Activated CD8-positive, alpha-beta memory T cell treated with anti-CD3 and anti-CD28 coated beads, Interleukin-2, amount 50 U/mL, for 4 hours (primary cell): ENCODE data around the gene ZSCAN10.

Experiments
- DNase-seq: peaks from one replicate; pipeline ENCODE4 v3.0.0-alpha.2; 2020

The ZSCAN10 gene

GRCh38 chr16:3101841-3102470, 2.9 kb upstream of the ZSCAN10 start:
- no peak for DNase-seq

GRCh38 chr16:3101018-3101840, 2.1 kb upstream of the ZSCAN10 start:
- DNase-seq: no peak

DNA sequence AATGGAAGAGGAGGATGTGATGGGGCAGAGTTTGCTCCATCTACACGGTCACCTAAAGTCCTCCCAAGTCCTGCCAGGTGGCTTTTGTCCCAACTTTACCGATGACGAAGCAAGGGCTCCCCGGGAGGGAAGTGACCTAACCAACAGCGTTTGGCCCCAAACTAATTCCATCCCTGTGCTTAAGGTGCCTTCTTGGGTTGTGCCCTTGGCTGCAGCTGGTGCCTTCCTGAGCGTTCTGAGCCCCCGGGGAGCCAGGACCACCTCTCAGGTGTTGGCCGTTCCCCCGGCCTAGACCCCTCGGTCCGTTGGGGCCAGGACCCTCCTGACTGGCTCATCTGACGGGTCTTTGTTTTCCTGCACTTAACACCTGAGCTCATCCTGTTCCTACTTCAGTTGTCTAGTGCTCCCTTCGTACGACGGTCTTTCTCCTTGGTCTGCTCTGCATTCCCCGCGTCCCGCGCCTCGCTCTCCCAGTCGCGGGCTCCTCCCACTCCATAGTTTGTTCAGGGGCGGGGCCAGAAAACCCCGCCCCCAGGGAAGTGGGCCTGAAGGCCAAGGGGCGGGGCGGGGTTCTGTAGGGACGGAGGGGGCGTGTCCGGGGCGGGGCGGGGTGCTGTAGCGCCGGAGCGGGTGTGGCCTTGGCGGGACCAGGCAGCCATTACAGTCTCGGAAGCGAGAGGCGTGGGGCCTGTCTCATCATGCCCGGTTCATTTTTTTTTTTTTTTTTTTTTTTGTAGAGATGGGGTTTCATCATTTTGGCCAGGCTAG, 822 bp upstream of the ZSCAN10 start:
- peak; percentile 90 for DNase-seq

DNA sequence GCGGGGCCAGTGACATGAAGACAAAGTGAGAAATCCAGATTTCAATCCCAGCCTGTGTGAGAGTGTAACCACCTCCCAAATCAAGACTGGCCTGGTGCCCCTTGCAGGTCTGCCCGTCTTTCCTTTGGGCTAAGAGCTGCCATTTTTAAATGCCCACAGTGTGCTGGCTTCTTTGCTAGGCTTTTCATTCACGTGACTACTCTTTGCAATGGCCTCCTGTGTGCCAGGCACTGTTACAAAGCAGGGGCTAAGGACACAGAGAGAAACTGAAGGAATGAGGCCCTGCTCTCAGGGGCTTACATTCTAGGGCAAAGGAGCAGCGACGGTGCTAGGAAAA, 269 bp upstream of the ZSCAN10 start:
- DNase-seq: no peak

DNA sequence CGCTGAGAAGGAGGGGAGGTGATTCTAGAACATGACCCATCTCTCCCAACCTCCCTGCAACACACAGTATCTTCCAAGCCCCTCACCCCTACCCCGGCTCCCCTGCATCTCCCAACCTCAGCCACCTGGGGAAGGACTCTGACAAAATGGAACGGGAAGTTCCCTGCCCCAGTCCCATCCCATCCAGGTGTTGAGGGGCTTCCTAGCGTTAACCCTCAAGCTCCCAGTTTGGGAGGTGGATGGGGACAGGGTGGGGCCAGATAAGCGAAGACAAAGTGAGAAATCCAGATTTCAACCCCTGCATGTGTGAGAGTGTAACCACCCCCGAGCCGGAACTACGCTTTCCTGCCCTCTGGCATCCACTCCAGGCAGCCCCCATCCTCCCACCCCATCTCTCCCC, 1.8 kb downstream of the ZSCAN10 start:
- no peak for DNase-seq

GRCh38 chr16:3096362-3096761, 2.7 kb downstream of the ZSCAN10 start:
- no peak for DNase-seq

DNA sequence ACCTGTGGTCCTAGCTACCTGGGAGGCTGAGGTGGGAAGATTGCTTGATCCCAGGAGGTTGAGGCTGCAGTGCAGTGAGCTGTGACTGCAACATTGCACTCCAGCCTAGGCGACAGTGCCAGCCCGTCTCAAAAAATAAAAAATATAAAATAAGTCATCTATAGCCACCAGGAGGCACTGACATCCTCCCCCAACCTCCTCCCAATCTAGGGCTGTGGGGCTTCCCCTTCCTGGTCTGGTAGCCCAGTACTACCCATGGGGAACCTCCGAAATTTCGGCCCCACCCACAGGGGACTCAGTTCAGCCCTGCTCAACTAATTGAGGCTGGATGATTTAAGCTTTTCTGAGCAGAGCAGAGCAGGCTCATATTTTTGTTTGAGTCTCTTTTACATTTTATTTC, 3.2 kb downstream of the ZSCAN10 start:
- peak; percentile 45 for DNase-seq

- peak; percentile 41 for DNase-seq
Measured at GRCh38 chr16:3094289-3095027, 4.6 kb downstream of the ZSCAN10 start.

DNA sequence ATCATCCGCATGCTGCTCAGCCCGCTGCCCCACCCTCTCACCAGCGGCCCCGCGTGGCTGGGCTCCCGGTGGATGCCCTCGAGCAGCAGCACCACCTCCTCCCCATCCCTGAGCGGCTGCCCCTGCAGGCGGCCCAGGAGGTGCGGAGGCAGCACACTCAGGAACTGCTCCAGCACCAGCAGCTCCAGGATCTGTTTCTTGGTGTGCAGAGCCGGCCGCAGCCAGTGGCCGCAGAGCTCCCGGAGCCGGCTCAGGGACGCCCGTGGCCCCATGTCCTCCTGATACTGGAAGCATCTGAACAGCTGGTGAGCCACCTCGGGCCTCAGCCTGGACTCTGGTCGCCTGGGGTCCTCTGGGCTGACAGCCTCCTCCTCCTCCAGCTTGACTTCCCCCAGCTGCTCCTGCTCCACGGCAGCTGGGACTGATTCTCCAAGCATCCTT, 6.6 kb downstream of the ZSCAN10 start:
- DNase-seq: no peak

DNA sequence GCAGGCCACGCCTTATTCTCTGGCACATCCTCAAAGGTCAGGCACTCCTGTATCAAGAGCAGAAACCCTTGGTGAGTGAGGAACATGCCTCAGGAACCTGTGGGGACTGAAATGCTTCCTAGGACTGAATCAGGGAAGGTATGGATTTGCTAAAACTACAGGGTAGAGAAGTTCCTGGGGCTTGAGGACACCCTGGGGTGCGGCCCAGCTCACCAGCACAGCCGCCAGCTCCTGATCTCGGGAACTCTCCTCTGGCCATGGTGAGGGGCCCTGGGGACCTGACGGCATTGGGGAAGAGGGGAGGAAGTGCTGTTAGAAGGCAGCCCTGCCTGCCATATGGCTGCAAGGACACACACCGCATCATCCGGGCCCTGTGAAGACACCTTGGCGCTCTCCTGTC, 7.5 kb downstream of the ZSCAN10 start:
- DNase-seq: no peak

GRCh38 chr16:3089717-3090592, 9.1 kb downstream of the ZSCAN10 start:
- DNase-seq: no peak

- no peak for DNase-seq
Measured at GRCh38 chr16:3088925-3089716, 10.0 kb downstream of the ZSCAN10 start.

DNA sequence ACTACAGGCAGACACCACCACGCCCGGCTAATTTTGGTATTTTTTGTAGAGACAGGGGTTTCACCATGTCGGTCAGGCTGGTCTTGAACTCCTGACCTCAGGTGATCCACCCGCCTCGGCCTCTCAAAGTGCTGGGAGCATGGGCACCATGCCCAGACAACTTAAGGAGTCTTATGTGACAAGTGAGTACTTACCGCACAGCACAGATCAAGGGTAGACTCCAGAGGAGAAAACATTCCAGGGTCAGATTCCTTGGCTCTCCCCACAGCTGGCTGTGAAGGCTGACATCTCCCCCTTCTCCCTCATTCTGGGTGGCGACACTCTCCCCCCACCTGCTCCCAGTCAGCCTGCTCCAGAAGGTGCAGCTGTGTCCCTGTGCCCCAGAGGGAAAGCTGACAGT, 10.6 kb downstream of the ZSCAN10 start:
- DNase-seq: no peak

DNA sequence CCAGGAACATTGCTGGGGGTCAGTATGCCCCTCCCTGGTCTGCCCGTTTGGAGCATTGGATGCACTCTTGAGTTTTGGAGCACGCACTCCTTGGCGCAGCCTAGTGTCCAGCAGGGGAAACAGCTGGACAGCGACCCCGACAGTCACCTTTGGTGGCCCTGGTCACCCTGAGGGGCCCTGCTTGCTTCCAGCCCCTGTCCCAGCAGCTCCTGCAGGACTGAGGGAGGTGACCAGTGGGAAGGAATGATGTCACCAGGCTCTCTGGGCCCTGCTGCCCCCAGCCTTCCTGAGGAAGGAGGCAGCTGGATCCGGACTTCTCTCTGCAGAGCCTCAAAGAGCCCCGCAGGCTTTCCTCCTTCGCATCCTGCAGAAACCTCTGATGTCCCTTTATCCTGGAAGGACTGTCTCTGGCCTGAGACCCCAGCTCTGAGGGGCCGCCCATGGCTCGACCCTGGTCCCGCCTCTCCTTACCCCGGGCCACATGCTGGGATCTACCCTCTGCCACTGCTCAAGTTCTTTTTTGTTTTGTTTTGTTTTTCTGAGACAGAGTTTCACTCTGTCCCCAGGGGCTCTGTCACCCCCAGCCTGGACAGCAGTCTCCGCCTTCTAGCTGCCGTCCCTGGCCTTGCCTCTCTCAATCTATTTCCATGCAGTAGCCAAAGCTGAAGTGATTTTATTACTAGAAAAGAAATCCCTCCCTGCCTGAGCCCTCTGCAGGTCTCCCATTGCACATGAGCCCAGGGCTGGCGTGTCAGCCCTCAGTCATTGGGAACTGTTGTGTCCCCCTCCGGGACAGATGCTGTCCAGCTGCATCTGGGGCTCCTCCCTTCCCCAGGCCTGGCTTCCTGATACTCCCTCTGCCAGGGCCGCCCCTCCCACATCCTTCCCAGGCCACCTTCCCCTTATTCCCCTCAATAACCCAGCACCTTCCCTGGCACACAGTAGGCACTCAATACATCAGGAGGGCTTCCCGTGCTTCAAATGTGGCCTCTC, 11.6 kb downstream of the ZSCAN10 start:
- no peak for DNase-seq

DNA sequence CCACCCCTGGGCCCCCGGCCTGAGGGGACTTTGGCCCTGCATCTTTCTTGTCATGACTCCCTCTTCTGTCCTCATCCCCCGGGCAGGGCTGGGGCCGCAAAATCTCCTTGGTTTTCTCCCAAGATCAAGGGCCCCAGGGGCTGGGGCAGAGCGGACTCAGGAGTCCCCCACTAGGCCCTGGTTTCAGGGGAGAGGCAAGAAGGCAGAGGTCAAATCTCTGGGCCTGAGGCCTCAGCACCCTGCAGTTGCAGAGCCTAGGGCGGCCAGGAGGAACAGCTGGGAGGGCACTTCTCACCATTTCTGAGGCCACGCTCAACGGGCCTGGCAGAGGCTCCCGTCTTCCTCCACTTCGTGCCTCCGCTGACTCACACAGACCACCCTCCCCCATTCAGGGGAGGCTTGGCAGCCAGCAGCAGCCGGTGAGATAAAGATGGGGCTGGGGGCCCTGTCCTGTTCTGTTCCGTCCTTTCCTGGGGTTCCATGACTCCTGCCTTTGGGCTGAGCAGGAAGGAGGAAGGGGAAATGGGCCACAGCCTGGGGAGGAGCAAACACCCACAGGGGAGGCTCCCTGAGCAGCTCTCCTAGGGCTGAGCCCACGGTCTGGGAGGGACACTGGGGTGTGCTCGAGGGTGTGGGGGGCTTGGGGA, 12.4 kb downstream of the ZSCAN10 start:
- no peak for DNase-seq

DNA sequence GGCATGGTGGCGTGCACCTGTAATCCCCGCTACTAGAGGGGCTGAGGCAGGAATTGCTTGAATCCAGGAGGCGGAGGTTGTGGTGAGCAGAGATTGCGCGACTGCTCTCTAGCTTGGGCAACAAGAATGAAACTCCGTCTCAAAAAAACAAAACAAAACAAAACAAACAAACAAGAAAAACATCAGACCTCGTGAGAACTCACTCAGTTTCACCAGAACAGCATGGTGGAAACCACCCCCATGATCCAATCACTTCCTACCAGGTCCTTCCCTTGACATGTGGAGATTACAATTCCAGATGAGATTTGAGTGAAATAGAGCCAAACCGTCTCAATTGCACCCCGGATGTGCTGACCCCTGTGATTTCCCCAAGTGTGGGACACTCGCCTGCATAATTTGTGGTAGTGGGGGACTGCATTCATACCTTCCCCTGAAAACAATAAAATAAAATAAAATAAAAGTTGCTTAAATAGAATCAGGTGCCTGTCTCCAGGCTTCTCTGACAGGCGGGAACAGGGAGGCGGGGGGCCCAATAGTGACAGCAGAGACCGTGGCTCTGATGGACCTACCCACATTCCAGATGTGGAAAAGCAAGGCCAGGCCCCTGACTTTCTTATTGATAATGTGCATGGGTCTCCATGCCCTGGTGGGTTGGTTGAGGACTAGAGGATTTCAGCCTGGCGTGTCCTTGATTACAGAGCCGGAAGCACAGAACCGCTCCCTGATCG, 13.1 kb downstream of the ZSCAN10 start:
- no peak for DNase-seq

DNA sequence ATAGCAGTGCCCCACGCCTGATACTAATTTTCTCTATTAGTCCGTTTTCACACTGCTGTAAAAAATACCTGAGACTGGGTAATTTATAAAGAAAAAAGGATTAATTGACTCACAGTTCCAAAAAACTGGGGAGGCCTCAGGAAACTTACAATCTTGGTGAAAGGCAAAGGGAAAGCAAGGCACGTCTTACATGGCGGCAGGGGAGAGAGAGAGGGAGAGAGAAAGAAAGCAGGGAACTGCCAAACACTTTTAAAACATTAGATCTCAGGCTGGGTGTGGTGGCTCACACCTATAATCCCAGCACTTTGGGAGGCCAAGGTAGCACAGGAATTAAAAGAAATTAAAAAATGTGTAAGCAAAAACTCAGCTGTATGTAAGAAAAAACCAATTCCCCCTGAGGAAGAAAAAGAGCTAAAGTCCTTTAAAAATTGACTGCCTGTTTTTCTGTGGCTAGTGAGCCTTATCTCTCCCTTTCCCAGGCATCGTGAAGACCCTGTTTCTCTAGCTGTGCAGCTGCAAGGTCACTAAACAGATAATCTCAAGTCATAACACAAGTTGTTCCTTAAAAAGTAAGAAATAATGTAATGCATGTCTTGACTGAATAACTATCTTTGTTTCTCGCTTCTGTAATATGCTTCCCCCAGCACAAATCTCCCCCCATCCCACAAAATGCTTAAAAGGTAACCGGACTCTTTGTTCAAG, 14.0 kb downstream of the ZSCAN10 start:
- no peak for DNase-seq

GRCh38 chr16:3084491-3084890, 14.6 kb downstream of the ZSCAN10 start:
- DNase-seq: no peak
